Panc1 (cell line): ENCODE measurements around the gene TAL1. TPM values are rescaled to one million over a fixed set of nuclear protein-coding genes. Genes with fewer than 3 reads are reported as not detected.

Experiments used
- ATAC-seq: fragments of 200-7000 bp; cut with Tn5 transposase; 2 replicates; pipeline ENCODE4 v1.9.1; 2020; ENCODE audit warnings: mild to moderate bottlenecking, moderate library complexity
- BruUV-seq: library from RNA; stranded (reverse); fragments of 400-500 nt; replicated peaks from 2 replicates; lab custom pipeline; 2021; lab: Mats Ljungman, UMichigan
- CTCF ChIA-PET: fragments of 300-600 bp; sonication (Branson Sonifier 250); formaldehyde crosslinking; loops from one replicate; lab custom pipeline; 2022; ENCODE audit warnings: antibody characterized with exemption; lab: Charles Lee
- POLR2A ChIA-PET: fragments of 300-600 bp; sonication (Branson Sonifier 250); formaldehyde crosslinking; loops from one replicate; lab custom pipeline; 2022; ENCODE audit warnings: antibody characterized with exemption; lab: Charles Lee
- DNase-seq: peaks from one replicate; pipeline ENCODE4 v3.0.0-alpha.2; 2010; ENCODE audit warnings: low read depth, low spot score
- H3K27ac ChIP-seq: 2 replicates; pipeline ENCODE4 v1.5.1; 2011; ENCODE audit warnings: mild to moderate bottlenecking, low read length, inconsistent platforms
- H3K27me3 ChIP-seq: fragments of 200-500 bp; sonication (Bioruptor generic); 2 replicates; pipeline ENCODE4 v1.6.0; 2014; ENCODE audit warnings: low read length, inconsistent platforms; ENCODE audit not compliant: control insufficient read depth, insufficient read depth
- H3K36me3 ChIP-seq: fragments of 200-500 bp; sonication (Bioruptor generic); 2 replicates; pipeline ENCODE4 v1.5.1; 2014; ENCODE audit warnings: inconsistent platforms, mild to moderate bottlenecking, low read length, moderate library complexity; ENCODE audit not compliant: control insufficient read depth, insufficient read depth
- H3K4me1 ChIP-seq: 2 replicates; pipeline ENCODE4 v1.5.1; 2011; ENCODE audit warnings: inconsistent platforms, mild to moderate bottlenecking, low read length, moderate library complexity; ENCODE audit not compliant: control insufficient read depth, insufficient read depth
- H3K4me3 ChIP-seq, 2 experiments: 2 replicates each; pipeline ENCODE4 v1.5.1; 2011 to 2012; ENCODE audit warnings: low read depth in 2 of 2, low read length in 2 of 2, mild to moderate bottlenecking in 2 of 2, inconsistent platforms in 1 of 2, moderate library complexity in 1 of 2
- H3K9me3 ChIP-seq: fragments of 200-500 bp; sonication (Bioruptor generic); 2 replicates; pipeline ENCODE4 v1.5.1; 2014; ENCODE audit warnings: low read depth, mild to moderate bottlenecking, inconsistent platforms, low read length, moderate library complexity; ENCODE audit not compliant: control insufficient read depth, insufficient read depth
- CTCF ChIP-seq: fragments of 450-650 bp; IDR thresholded peaks from 2 replicates; pipeline ENCODE4 v1.5.1; 2017; ENCODE audit warnings: mild to moderate bottlenecking
- POLR2AphosphoS5 ChIP-seq: IDR thresholded peaks from 2 replicates; pipeline ENCODE4 v1.6.1; 2012; ENCODE audit warnings: mild to moderate bottlenecking, low read depth, low read length, moderate library complexity
- REST ChIP-seq, 2 experiments: IDR thresholded peaks; 2 replicates each; pipeline ENCODE4 v1.6.1; 2011 to 2012; ENCODE audit warnings: low read depth in 2 of 2, control low read depth in 1 of 2, low read length in 1 of 2, mild to moderate bottlenecking in 1 of 2, moderate library complexity in 1 of 2; ENCODE audit not compliant: insufficient read depth in 1 of 2
- SIN3A ChIP-seq: IDR thresholded peaks from 2 replicates; pipeline ENCODE4 v1.6.1; 2012; ENCODE audit warnings: low read depth, mild to moderate bottlenecking, low read length, moderate library complexity, borderline replicate concordance; ENCODE audit not compliant: insufficient read depth
- TCF7L2 ChIP-seq: IDR thresholded peaks from 2 replicates; pipeline ENCODE4 v1.6.1; 2011; ENCODE audit warnings: mild to moderate bottlenecking, low read depth, low read length, inconsistent platforms
- in situ Hi-C: cut with HindIII; loops from 2 replicates; pipeline ENCODE4 v1.10.0; 2016; ENCODE audit warnings: low sequenced_read_pairs, low pct_unique_long_range_greater_than_20kb
- intact Hi-C: fragments of 100-400 bp; cut with micrococcal nuclease; formaldehyde crosslinking; loops from one replicate; pipeline ENCODE4 v1.10.0; 2022; ENCODE audit not compliant: unreplicated experiment
- total RNA-seq: library from RNA; stranded (reverse); gene quantifications from one replicate; pipeline ENCODE4 v1.2.1, GENCODE V29; 2021; ENCODE audit not compliant: unreplicated experiment

TAL1 gene
- total RNA-seq, 1 experiment from 2014 or later: 0.05 TPM

DNA sequence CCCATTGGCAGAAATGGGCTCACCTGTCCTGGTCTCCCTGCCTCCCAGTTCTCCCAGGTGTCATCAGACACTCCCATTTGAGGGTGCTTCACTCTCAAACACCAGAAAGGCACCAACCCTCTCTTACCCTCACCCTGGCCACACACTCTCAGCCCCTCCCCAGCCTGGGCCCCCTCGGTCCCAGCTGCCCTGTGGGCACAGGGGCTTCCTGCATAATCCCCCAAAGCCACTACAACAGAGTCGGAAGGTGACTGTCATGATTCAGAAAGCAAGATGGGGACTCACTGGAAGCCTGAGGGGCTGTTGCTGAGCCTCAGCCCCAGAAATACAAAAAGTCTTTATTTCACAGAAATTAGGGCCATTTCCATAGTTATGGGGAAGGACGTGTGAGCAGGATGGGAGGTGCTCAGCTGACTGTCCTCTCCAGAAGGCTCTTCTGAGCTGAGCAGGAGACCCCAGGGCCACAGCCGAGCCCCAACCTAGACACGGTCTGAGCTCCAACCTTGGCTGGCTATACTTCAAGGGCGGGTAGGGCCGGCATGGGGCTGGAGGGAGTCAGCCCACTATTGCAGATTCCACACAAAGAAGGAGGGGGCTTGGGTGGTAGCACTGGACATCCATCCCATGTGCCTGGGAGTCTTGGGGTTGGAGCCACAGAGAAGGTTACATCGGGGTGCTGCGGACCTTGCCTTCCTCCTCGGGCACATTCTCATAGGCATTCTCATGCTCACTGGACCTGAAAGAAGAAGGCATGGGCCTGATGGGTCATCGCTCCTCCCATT, 48.5 kb downstream of the TAL1 start:
- intact Hi-C loops: no loop called here
- no peak for TF ChIP-seq CTCF
- TF ChIP-seq TCF7L2: no peak
- TF ChIP-seq SIN3A: no peak
- no peak for TF ChIP-seq POLR2AphosphoS5
- TF ChIP-seq REST (IDR thresholded peaks at IDR 0.05; ENCODE audit: insufficient read depth in 1 of 2, low read depth in 2 of 2, low read length in 1 of 2): no peak
- ATAC-seq (no peak), DNase-seq (no peak)
- Histone ChIP-seq H3K27ac (no peak overlapping the region), H3K27me3 (no peaks in the 10 kb centered on the region), H3K36me3 (no peaks in the 10 kb centered on the region), H3K4me1 (no peaks in the 10 kb centered on the region), H3K4me3 (no peak overlapping the region), H3K9me3 (no peaks in the 10 kb centered on the region)
- POLR2A ChIA-PET: no interaction called here
- CTCF ChIA-PET: interaction anchor here (1.2 to 1.4 kb wide), 2 partner anchors 10 to 79 kb away, joined by 4 to 5 read pairs; no protein-coding TSS in a partner anchor
- BruUV-seq: no TSS peak
- in situ Hi-C loops: no loop called here

DNA sequence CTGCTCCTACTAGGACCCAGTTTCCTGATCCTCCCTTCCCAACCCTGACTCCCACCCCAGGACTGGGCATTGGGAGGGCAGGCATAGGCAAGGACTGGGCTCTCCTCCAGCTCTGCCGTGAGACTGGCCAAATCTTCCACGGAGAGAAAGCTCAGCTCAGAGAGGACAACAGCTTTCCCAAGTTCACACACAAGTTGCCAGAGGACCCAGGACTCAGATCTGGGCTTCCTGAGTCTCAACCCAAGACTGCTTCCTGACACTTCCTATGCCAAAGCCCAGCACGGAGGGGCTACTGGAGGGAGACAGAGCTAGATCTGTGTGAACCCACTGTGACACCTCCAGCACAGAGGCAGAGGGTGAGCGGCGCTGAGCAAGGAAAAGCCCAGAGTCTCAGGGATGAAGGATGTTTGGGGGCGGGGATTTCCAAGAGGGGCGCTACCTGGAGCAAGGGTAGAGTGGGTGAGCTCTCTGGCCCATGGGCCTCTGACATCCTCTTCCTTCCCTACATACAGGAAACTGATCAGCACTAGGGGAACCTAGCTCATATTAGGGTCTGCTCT, 49.3 kb downstream of the TAL1 start:
- BruUV-seq: no TSS peak
- Histone ChIP-seq H3K36me3 (no peaks in the 10 kb centered on the region), H3K4me3 (no peak overlapping the region), H3K9me3 (no peaks in the 10 kb centered on the region), H3K27ac (no peak overlapping the region), H3K4me1 (no peaks in the 10 kb centered on the region), H3K27me3 (no peaks in the 10 kb centered on the region)
- intact Hi-C loops (no loop called here), in situ Hi-C loops (no loop called here)
- ChIA-PET POLR2A (no interaction called here), CTCF (interaction anchor here (1.2 to 1.4 kb wide), 2 partner anchors 11 to 80 kb away, joined by 4 to 5 read pairs; no protein-coding TSS in a partner anchor)
- no peak for TF ChIP-seq REST (IDR thresholded peaks at IDR 0.05; ENCODE audit: insufficient read depth in 1 of 2, low read depth in 2 of 2, low read length in 1 of 2)
- TF ChIP-seq POLR2AphosphoS5: no peak
- no peak for TF ChIP-seq CTCF
- TF ChIP-seq SIN3A: no peak
- no peak for TF ChIP-seq TCF7L2
- no peak for DNase-seq
- ATAC-seq: no peak
